ENCODE data around the gene SLC38A10. TPM values are rescaled to one million over a fixed set of nuclear protein-coding genes. Genes with fewer than 3 reads are reported as not detected.
A peak's percentile ranks its signal among the peaks of the same experiment; 100 is the strongest.

Gene SLC38A10
- total and polyA plus RNA-seq, 3 experiments from 2014 or later: 49.0 to 71.1 (median 51.0) TPM

GRCh38 chr17:81247339-81247990, 47.6 kb downstream of the SLC38A10 start:
- no peak for DNase-seq
- no peak overlapping the region for H3K4me3 ChIP-seq (ENCODE audit: low read length)
- Mint-ChIP-seq H3K27ac (peak overlapping the region in 1 of 8 donors; percentile 36), H3K4me1 (peaks cover 0 to 5% (median 2%) of the 10 kb centered on the region in 3 donors), H3K27me3 (peaks cover 0 to 2% of the 10 kb centered on the region in 2 donors), H3K4me3 (peak overlapping the region in 1 of 7 donors; percentile 74), H3K36me3 (peaks cover 0 to 25% (median 2%) of the 10 kb centered on the region in 3 donors), H3K9me3 (no peaks in the 10 kb centered on the region)
- H3K36me3 ChIP-seq (ENCODE audit: insufficient read depth, low read length): peaks cover 11% of the 10 kb centered on the region
- H3K27ac ChIP-seq (ENCODE audit: low read depth, low read length): no peak overlapping the region
- CTCF ChIA-PET: interaction anchor here (0.7 to 1.0 kb wide), 2 partner anchors 11 to 237 kb away, joined by 3 read pairs; no protein-coding TSS in a partner anchor
- H3K9me3 ChIP-seq (ENCODE audit: low read length): no peaks in the 10 kb centered on the region
- POLR2A ChIA-PET: interaction anchor here (0.6 to 0.7 kb wide), 3 partner anchors 9 to 115 kb away, joined by 3 to 10 read pairs (median 7); partner anchors contain the start of genes NDUFAF8 and TEPSIN
- no peaks in the 10 kb centered on the region for H3K4me1 ChIP-seq (ENCODE audit: insufficient read depth, low read length)
- H3K27me3 ChIP-seq (ENCODE audit: insufficient read depth, low read length, poor library complexity, severe bottlenecking): no peaks in the 10 kb centered on the region

GRCh38 chr17:81246679-81247338, 48.3 kb downstream of the SLC38A10 start:
- H3K27ac Mint-ChIP-seq: peak overlapping the region in 1 of 8 donors; percentile 36
- Histone ChIP-seq H3K36me3 (ENCODE audit: insufficient read depth, low read length) (peaks cover 8% of the 10 kb centered on the region), H3K4me3 (ENCODE audit: low read length) (no peak overlapping the region), H3K4me1 (ENCODE audit: insufficient read depth, low read length) (no peaks in the 10 kb centered on the region), H3K27ac (ENCODE audit: low read depth, low read length) (no peak overlapping the region), H3K9me3 (ENCODE audit: low read length) (no peaks in the 10 kb centered on the region), H3K27me3 (ENCODE audit: insufficient read depth, low read length, poor library complexity, severe bottlenecking) (no peaks in the 10 kb centered on the region)
- H3K9me3 Mint-ChIP-seq: no peaks in the 10 kb centered on the region
- H3K27me3 Mint-ChIP-seq: peaks cover 0 to 2% of the 10 kb centered on the region in 2 donors
- CTCF ChIA-PET: interaction anchor here (1.0 kb wide), 1 partner anchor 10 kb away, joined by 3 read pairs; no protein-coding TSS in a partner anchor
- POLR2A ChIA-PET: no interaction called here
- peaks cover under 1 to 11% (median 6%) of the 10 kb centered on the region in 3 donors for H3K4me1 Mint-ChIP-seq
- H3K36me3 Mint-ChIP-seq: peaks cover 0 to 22% (median 2%) of the 10 kb centered on the region in 3 donors
- DNase-seq: no peak
- no peak overlapping the region for H3K4me3 Mint-ChIP-seq

- H3K36me3 Mint-ChIP-seq: peaks cover 0 to 18% (median 2%) of the 10 kb centered on the region in 3 donors
- H3K27me3 ChIP-seq (ENCODE audit: insufficient read depth, low read length, poor library complexity, severe bottlenecking): no peaks in the 10 kb centered on the region
- no peaks in the 10 kb centered on the region for H3K9me3 Mint-ChIP-seq
- H3K27ac Mint-ChIP-seq: no peak overlapping the region
- H3K4me1 Mint-ChIP-seq: peaks cover 4 to 16% (median 10%) of the 10 kb centered on the region in 3 donors
- no peak overlapping the region for H3K27ac ChIP-seq (ENCODE audit: low read depth, low read length)
- CTCF ChIA-PET: interaction anchor here (1.0 kb wide), 1 partner anchor 9 kb away, joined by 3 read pairs; no protein-coding TSS in a partner anchor
- no peak for DNase-seq
- peaks cover 4% of the 10 kb centered on the region for H3K36me3 ChIP-seq (ENCODE audit: insufficient read depth, low read length)
- H3K4me3 Mint-ChIP-seq: no peak overlapping the region
- H3K9me3 ChIP-seq (ENCODE audit: low read length): no peaks in the 10 kb centered on the region
- POLR2A ChIA-PET: no interaction called here
- H3K27me3 Mint-ChIP-seq: peaks cover 0 to 2% of the 10 kb centered on the region in 2 donors
- H3K4me3 ChIP-seq (ENCODE audit: low read length): no peak overlapping the region
- no peaks in the 10 kb centered on the region for H3K4me1 ChIP-seq (ENCODE audit: insufficient read depth, low read length)
Measured at GRCh38 chr17:81246343-81246670, 48.8 kb downstream of the SLC38A10 start.

- H3K9me3 ChIP-seq (ENCODE audit: low read length): no peaks in the 10 kb centered on the region
- POLR2A ChIA-PET: interaction anchor here (1.0 kb wide), 1 partner anchor 23 kb away, joined by 3 read pairs; the partner anchor contains the start of gene CEP131
- H3K4me3 ChIP-seq (ENCODE audit: low read length): no peak overlapping the region
- no peaks in the 10 kb centered on the region for H3K27me3 ChIP-seq (ENCODE audit: insufficient read depth, low read length, poor library complexity, severe bottlenecking)
- peaks cover 4% of the 10 kb centered on the region for H3K36me3 ChIP-seq (ENCODE audit: insufficient read depth, low read length)
- H3K27ac ChIP-seq (ENCODE audit: low read depth, low read length): no peak overlapping the region
- no peak overlapping the region for H3K27ac Mint-ChIP-seq
- H3K4me1 ChIP-seq (ENCODE audit: insufficient read depth, low read length): no peaks in the 10 kb centered on the region
- CTCF ChIA-PET: no interaction called here
- peaks cover 6 to 21% (median 13%) of the 10 kb centered on the region in 3 donors for H3K4me1 Mint-ChIP-seq
- no peak overlapping the region for H3K4me3 Mint-ChIP-seq
- no peaks in the 10 kb centered on the region for H3K9me3 Mint-ChIP-seq
- no peak for DNase-seq
- H3K27me3 Mint-ChIP-seq: peaks cover 0 to 2% of the 10 kb centered on the region in 2 donors
- peaks cover 0 to 17% (median 2%) of the 10 kb centered on the region in 3 donors for H3K36me3 Mint-ChIP-seq
Measured at GRCh38 chr17:81245665-81246342, 49.3 kb downstream of the SLC38A10 start.

GRCh38 chr17:81245024-81245664, 50.0 kb downstream of the SLC38A10 start:
- H3K36me3 Mint-ChIP-seq: peaks cover 0 to 11% (median 0%) of the 10 kb centered on the region in 3 donors
- Histone ChIP-seq H3K9me3 (ENCODE audit: low read length) (no peaks in the 10 kb centered on the region), H3K4me1 (ENCODE audit: insufficient read depth, low read length) (peaks cover 4% of the 10 kb centered on the region), H3K27ac (ENCODE audit: low read depth, low read length) (no peak overlapping the region), H3K27me3 (ENCODE audit: insufficient read depth, low read length, poor library complexity, severe bottlenecking) (no peaks in the 10 kb centered on the region), H3K4me3 (ENCODE audit: low read length) (no peak overlapping the region), H3K36me3 (ENCODE audit: insufficient read depth, low read length) (peaks cover 4% of the 10 kb centered on the region)
- peak overlapping the region in 1 of 7 donors; percentile 40 for H3K4me3 Mint-ChIP-seq
- peaks cover 0 to 2% of the 10 kb centered on the region in 2 donors for H3K27me3 Mint-ChIP-seq
- H3K9me3 Mint-ChIP-seq: no peaks in the 10 kb centered on the region
- CTCF ChIA-PET: no interaction called here
- DNase-seq: no peak
- no peak overlapping the region for H3K27ac Mint-ChIP-seq
- POLR2A ChIA-PET: interaction anchor here (0.6 to 1.0 kb wide), 2 partner anchors 22 to 112 kb away, joined by 3 read pairs; partner anchors contain the start of gene CEP131
- H3K4me1 Mint-ChIP-seq: peaks cover 11 to 27% (median 15%) of the 10 kb centered on the region in 3 donors

GRCh38 chr17:81244358-81245023, 50.6 kb downstream of the SLC38A10 start:
- Mint-ChIP-seq H3K4me1 (peaks cover 14 to 33% (median 19%) of the 10 kb centered on the region in 3 donors), H3K36me3 (peaks cover 0 to 9% (median 0%) of the 10 kb centered on the region in 3 donors), H3K27ac (no peak overlapping the region), H3K9me3 (no peaks in the 10 kb centered on the region), H3K27me3 (peaks cover 0 to 2% of the 10 kb centered on the region in 2 donors), H3K4me3 (peak overlapping the region in 1 of 7 donors; percentile 40)
- Histone ChIP-seq H3K27me3 (ENCODE audit: insufficient read depth, low read length, poor library complexity, severe bottlenecking) (no peaks in the 10 kb centered on the region), H3K27ac (ENCODE audit: low read depth, low read length) (no peak overlapping the region), H3K4me3 (ENCODE audit: low read length) (no peak overlapping the region), H3K9me3 (ENCODE audit: low read length) (no peaks in the 10 kb centered on the region), H3K4me1 (ENCODE audit: insufficient read depth, low read length) (peaks cover 9% of the 10 kb centered on the region), H3K36me3 (ENCODE audit: insufficient read depth, low read length) (peaks cover under 1% of the 10 kb centered on the region)
- ChIA-PET CTCF (no interaction called here), POLR2A (interaction anchor here (0.6 to 1.0 kb wide), 2 partner anchors 21 to 112 kb away, joined by 3 read pairs; partner anchors contain the start of gene CEP131)
- DNase-seq: no peak

- H3K4me1 ChIP-seq (ENCODE audit: insufficient read depth, low read length): peaks cover 10% of the 10 kb centered on the region
- no peak for DNase-seq
- H3K36me3 Mint-ChIP-seq: peaks cover 0 to 12% (median 0%) of the 10 kb centered on the region in 3 donors
- H3K9me3 ChIP-seq (ENCODE audit: low read length): no peaks in the 10 kb centered on the region
- H3K4me1 Mint-ChIP-seq: peaks cover 14 to 36% (median 20%) of the 10 kb centered on the region in 3 donors
- H3K4me3 ChIP-seq (ENCODE audit: low read length): no peak overlapping the region
- no peaks in the 10 kb centered on the region for H3K36me3 ChIP-seq (ENCODE audit: insufficient read depth, low read length)
- POLR2A ChIA-PET: no interaction called here
- peaks cover 0 to 2% of the 10 kb centered on the region in 2 donors for H3K27me3 Mint-ChIP-seq
- no peak overlapping the region for H3K27ac Mint-ChIP-seq
- H3K27ac ChIP-seq (ENCODE audit: low read depth, low read length): no peak overlapping the region
- H3K27me3 ChIP-seq (ENCODE audit: insufficient read depth, low read length, poor library complexity, severe bottlenecking): no peaks in the 10 kb centered on the region
- CTCF ChIA-PET: no interaction called here
- no peaks in the 10 kb centered on the region for H3K9me3 Mint-ChIP-seq
- H3K4me3 Mint-ChIP-seq: no peak overlapping the region
Measured at GRCh38 chr17:81243333-81243664, 51.8 kb downstream of the SLC38A10 start.
